HG03575 (cell line): ENCODE data around the gene OSBPL10.
"Not testable (repeated sequence)": the region's sequence is repeated elsewhere in the genome, so short reads cannot be mapped to it uniquely, and the experiment has no call there.

Experiments used
- ATAC-seq: cut with Tn5 transposase; IDR thresholded peaks from one replicate; pipeline ENCODE4 v1.9.1; 2021; ENCODE audit not compliant: unreplicated experiment, insufficient number of reproducible peaks, low FRiP score; ENCODE audit errors: extremely low read depth

The OSBPL10 gene

DNA sequence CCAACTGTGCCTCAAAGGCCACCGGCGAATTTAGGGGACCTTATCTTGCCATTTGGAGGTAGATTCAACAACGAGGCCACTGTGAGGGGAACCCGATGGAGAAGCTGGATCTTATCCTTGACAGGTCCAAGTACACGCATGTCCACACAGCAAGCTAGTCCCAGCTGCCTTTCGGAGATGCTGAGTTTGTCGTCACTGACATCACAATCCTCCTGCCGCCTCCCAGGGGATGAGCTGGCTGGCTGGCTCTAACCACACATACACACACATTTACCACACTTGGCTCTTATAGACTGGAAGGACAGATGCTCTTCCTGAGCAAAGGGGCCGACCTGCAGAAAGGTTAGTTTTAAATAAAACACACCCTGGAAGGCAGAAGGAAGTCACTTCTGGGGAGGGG, 272.1 kb downstream of the OSBPL10 start:
- no peak for ATAC-seq

GRCh38 chr3:31707286-31707685, 273.8 kb downstream of the OSBPL10 start:
- no peak for ATAC-seq

DNA sequence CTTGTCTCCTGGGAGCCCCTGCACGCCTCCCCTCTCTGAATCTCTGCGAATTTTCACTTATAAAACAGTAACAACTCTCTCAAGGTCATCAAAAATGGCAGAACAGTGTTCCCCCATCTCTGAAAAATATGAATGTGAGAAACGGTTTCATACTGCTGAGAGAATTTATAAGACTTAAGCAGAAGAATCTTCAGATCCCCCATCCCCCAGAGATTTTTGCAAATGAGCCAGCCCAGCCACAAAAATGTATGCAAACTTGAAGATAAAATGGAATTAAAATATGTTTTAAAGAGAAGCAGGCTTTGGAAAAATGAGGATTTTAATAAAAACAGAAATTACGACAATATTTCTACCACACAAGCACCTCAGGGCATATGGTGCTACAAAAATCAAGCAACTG, 275.3 kb downstream of the OSBPL10 start:
- ATAC-seq: no peak

GRCh38 chr3:31704591-31705179, 276.4 kb downstream of the OSBPL10 start:
- ATAC-seq: no peak

GRCh38 chr3:31704156-31704555, 276.9 kb downstream of the OSBPL10 start:
- no peak for ATAC-seq

GRCh38 chr3:31701286-31701685, 279.8 kb downstream of the OSBPL10 start:
- no peak for ATAC-seq

- ATAC-seq: no peak
These were observed 281.6 kb downstream of the OSBPL10 start for GRCh38 chr3:31699309-31699953.

DNA sequence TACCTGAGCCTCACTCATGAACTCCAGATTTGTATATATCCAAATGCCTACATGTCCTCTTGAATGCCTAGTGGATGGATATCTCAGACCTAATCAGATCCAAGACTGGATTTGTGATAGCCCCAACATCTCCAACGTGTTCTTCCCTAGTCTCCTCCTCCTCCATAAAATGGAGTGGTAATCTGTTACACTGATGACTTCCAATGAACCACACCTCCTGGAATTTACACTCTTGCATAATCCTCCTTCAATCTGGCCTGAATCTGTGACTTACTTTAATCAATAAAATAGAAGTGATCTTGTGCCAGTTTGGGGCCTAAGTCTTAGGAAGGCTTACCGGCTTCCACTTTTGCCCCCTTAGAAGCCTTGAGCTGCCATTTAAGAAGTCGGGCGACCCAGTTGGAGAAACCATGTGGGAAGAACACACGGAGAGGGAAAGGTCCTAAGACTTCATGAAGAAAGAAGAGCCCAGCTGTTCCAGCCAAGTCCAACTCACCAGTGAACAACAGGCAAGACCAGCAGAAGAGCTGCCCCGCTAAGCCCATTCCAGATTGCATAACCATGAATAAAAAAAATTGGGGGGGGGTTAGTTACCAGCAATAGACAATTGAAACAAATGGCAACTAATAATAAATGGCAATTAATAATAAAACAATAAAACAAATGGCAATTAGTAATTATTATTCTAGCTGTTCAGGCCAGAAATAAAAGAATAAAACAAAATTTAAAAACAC, 284.1 kb downstream of the OSBPL10 start:
- no peak for ATAC-seq

GRCh38 chr3:31696009-31696297, 285.1 kb downstream of the OSBPL10 start:
- no peak for ATAC-seq

- no peak for ATAC-seq
These were observed 285.6 kb downstream of the OSBPL10 start for GRCh38 chr3:31695280-31696008.

DNA sequence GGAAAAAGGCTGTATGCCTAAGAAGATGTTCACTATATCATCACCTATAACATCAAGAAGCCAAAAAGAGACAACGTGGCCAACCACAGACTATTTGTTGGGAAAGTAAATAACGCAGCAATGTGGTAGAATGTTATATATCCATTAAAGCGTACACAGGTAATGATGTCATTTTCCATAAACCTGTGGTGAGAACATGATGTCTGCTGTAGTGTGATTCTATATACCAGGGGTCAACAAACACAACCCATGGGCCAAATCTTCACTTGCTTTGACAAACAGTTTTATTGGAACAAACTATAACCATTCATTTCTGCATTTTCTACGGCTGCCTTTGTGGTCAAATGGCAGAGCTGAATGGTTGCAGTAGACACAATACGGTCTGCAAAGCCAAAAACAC, 287.7 kb downstream of the OSBPL10 start:
- no peak for ATAC-seq

GRCh38 chr3:31692751-31693150, 288.3 kb downstream of the OSBPL10 start:
- no peak for ATAC-seq

DNA sequence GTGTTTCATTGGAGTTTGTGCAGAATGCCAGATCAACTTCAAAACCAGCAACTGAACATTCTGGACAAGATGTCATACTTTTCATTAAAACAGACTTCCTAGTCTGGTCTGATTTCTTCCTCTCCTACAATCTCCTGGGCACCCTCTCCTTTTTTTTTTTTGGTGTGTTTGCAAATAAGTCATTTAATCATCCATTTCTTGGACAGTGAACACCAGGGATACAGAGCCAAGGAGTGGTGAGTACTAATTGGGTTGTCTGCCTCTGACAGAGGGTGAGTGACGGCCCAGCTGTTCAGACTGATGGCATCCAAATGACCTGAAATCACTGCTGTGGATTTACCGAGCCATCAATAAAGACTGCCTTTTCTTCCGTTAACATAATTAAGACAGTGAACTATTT, 290.3 kb downstream of the OSBPL10 start:
- no peak for ATAC-seq

- not testable (repeated sequence) for ATAC-seq
These were observed 291.5 kb downstream of the OSBPL10 start for GRCh38 chr3:31689523-31689922.

DNA sequence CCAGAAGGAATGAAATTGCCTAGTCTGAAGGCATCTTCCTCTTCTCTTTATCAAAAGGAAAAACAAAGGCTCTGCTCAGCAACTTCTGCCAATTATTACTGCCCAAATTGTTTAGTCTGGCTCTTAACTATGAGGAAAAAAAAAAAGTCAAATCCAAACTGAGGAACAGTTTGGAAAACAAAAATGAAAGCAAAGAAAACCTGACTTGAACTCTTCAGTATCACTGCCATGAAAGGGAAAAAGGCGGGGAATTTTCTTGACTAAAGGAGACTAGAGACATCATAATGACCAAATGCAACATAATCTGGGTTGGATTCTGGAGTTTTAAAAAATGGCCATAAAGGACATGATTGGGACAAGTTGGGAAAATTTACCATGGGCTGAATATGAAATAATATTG, 292.1 kb downstream of the OSBPL10 start:
- no peak for ATAC-seq

GRCh38 chr3:31687020-31687802, 293.9 kb downstream of the OSBPL10 start:
- no peak for ATAC-seq

DNA sequence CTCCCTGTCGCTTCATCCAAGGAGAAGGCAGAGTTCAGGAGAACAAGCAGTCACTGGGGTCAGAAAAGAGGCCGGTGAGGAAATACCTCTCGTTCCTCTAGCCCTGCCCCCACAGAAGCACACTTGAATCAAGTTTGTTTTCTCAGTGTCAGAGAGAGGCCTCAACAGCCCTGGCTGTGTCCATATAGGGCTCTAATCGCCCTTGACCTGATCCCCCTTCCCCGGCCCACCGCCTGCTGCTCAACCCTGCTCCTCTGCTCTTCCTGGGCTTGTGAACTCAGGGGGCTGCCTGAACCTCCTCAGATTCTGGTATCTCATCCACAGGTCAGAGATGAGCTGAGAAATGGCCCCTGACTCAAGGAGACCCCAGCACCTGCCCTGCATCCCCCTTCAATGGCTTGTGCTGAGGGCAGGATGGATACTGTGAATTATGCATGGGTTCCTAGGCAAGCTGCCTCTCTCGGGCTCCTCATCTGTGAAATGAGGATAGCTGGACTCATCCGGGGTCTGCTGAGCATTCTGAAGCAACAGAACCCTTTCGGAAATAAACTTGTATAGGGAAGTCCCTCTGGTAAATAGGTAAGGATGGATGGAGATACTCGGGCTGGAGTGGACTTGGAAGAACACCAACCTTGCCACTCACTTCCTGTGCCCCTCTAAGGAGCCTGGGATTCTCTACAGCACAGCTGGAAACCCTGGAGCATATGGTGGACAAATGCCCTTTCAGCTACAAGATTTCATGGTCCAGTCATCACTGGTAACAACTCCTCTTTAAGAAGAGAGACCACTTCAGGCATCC, 300.8 kb downstream of the OSBPL10 start:
- ATAC-seq: no peak

- no peak for ATAC-seq
These were observed 304.5 kb downstream of the OSBPL10 start for GRCh38 chr3:31676556-31676955.
